GM18498 (cell line): ENCODE results near the gene OR2A7.
"Not testable (repeated sequence)": the region's sequence is repeated elsewhere in the genome, so short reads cannot be mapped to it uniquely, and the experiment has no call there.

Experiments used
- ATAC-seq: cut with Tn5 transposase; IDR thresholded peaks from one replicate; pipeline ENCODE4 v1.9.1; 2021; ENCODE audit warnings: mild to moderate bottlenecking, moderate library complexity; ENCODE audit not compliant: unreplicated experiment

Gene OR2A7, protein sequence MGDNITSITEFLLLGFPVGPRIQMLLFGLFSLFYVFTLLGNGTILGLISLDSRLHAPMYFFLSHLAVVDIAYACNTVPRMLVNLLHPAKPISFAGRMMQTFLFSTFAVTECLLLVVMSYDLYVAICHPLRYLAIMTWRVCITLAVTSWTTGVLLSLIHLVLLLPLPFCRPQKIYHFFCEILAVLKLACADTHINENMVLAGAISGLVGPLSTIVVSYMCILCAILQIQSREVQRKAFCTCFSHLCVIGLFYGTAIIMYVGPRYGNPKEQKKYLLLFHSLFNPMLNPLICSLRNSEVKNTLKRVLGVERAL

DNA sequence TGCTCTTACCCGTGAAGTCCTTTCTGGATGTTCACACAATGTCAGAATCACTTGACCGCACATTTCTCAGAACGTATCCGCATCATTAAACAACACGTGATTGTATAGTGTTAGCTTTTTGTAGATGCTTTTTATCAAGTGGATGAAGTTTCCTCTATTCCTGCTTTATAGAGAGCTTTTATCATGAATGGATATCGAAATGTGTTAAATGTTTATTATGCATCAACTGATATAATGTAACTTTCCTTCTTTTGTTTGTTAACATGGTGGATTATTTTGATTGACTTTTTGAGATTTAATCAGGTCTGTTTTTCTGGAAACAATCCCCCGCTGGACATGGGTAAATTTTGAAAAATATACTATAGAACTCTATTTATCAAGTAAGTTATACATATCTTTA lies at the start of gene OR2A7:
Gene OR2A7 (minus strand): TSS at position 101 of the 400 bp plus-strand sequence. CDS start 5,164 bp downstream, outside the sequence.
- ATAC-seq = not testable (repeated sequence)

DNA sequence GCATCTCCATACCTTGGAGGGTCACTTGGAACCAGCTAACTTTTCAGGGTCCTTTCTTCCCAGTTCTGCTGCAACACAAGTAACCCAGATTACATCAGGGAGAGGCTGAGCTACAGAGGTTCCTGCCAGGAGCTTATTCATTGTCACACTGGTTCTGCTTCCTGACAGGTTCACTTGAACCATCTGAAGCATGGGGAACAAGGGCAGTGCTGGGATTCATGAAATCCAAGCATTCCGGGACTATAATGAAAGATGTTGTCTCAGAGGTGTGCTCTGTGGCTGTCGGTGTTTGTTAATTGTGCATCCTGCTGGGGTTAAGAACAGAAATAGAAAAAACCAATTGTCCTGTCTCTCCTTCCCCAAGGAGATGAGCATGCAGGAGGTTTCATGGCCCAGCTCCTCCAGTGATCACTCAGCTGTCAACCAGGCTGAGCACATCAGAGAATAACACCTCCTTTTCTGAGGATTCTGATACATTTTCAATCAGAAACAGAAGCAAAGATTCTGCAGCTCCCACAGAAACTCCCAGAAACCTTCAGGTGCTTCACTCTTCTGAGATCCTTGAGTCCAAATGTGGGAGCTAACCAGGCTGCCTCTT lies 47.4 kb upstream of the OR2A7 start, which contains the start of gene OR2A1:
Gene OR2A1 (plus strand): TSS at position 548 of the 598 bp plus-strand sequence. CDS start 5,706 bp downstream, outside the sequence.
- not testable (repeated sequence) for ATAC-seq

DNA sequence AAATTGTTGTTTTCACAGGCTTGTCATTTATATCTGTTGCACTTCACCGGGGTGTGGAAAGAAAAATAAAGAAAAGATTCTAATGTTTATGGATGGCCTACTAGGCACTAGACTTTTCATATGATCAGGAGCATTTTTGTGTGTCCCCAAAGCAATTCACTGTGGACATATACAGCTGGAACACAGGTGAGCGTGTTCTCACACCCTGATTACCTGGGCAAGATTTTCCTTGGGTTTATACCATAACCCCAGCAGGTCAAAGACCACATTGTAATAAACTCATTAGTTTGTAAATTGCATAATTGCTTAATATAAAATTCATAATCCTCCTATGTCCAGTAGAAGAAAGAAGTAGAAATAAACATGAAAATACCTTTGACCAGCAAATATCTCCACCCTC lies 46.6 kb upstream of the OR2A7 start:
- not testable (repeated sequence) for ATAC-seq

DNA sequence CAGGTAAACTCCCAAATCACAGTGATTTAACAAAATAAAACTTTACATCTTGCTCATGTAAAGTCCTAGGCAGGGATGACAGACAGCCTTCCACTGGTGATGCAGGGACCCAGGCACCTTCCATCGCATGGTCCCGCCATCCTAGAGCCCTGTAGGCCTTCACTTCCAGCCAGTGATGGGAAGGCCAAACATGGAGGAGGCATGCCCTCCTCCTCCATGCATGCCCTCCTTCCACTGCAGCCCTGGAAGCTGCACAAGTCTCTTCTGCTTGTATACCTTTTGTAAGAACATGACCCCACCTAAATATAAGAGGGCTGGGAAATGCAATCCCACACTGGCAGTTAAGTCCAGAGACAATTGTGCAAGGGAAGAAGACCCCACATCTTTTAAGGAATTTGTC lies 45.1 kb upstream of the OR2A7 start:
- ATAC-seq = not testable (repeated sequence)

DNA sequence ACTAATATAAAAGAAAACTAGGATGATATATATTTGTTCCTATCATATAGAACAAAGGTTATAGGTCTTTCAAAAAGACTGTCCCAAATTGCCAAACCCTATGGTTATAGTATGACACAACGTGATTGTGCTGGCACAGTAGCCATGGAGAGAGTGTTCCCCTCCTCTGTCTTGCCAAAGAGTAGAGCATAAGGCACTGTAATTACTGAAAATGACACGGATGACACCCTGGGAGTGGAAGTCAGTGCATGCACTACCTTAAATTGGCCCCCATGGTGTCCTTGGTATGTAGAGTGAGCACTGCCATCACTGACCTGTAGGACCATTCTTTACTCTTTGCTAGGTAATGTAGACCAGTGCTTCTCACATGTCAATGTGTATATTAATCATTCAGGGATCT lies 40.6 kb upstream of the OR2A7 start:
- not testable (repeated sequence) for ATAC-seq

DNA sequence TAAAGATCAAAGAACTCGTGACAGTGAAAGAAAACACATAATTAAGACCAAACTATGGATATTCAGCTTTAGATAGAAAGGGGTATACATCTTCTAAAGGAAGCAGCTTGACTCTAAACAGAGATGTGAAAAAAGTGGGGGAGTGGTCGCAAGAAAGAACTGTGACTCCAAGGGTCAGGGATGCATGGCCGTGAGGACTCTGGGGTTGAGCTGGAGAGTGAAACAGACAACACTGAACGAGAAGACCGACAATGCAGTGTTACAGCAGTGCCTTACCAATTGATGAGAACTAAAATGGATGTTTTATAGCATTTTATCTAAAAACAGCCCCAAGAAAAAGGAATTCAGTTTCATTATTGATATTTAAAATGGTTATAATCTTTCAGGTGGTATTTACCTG lies 39.0 kb upstream of the OR2A7 start:
- ATAC-seq = not testable (repeated sequence)

DNA sequence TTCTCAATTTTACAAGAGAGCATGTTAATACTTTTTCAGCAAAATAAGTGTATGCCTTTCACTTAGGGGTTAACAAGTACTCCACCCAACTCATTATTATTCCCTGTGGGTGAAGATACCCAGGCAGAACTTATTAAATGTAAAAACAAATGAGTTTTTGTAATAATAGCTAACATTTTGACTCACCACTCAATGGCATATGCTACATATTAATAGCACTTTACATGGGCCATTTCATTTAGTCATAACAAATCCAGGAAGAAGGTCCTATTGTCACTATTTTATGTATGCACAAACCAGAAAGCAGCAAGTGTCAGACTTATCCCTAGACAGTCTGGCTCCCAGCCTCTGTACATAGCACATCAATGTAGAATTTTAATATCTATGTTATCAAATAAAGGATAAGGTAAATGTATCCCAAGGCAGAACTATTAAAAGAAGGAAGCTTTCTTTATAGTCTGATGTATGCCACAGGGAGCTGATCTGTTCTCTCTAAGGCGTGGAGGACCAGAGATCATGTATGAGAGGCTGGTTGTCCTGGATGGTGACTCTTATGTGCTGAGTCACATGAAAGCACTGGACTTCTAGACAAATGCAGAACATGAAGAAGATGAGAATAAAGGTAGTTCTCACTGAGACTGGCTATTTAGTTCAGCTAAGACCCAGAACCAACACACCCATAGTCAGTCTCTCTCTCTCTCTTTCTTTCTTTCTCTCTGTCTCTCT lies 38.1 kb upstream of the OR2A7 start:
- not testable (repeated sequence) for ATAC-seq

DNA sequence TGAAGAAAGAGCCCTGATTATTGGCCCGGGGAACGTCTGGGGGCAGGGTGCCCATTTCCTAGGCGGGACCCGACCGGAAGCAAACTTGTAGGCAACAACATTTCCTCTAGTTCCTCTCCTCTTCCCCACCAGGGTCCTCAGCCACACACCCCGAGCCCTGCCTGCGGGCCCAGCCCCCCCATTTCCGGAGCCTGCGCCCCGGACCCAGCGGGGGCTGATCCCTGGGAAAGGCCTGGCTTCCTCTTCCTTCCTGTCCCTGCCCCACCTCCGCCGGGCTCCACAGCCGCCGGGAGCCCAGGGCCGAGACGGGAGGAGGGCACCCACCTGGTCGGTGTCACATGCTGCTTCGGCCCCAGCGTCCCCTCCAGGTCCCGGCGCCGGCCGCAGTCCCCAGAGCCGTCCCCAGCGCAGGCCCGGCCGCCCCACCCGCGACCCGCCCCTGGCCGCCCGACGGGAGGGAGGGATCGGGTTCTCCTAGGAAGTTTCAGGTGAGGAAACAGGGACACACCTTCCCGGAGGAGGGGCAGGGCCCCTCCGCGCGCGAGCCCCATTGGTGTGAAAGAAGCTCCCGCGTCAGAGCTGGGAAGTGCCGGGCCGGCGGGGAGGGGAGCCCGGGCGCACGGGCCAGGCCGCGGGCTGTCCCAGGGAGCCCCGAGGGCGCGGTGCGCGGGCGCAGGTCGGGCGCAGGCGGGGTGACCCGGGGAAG lies 29.4 kb upstream of the OR2A7 start:
- ATAC-seq = peak; percentile 83

DNA sequence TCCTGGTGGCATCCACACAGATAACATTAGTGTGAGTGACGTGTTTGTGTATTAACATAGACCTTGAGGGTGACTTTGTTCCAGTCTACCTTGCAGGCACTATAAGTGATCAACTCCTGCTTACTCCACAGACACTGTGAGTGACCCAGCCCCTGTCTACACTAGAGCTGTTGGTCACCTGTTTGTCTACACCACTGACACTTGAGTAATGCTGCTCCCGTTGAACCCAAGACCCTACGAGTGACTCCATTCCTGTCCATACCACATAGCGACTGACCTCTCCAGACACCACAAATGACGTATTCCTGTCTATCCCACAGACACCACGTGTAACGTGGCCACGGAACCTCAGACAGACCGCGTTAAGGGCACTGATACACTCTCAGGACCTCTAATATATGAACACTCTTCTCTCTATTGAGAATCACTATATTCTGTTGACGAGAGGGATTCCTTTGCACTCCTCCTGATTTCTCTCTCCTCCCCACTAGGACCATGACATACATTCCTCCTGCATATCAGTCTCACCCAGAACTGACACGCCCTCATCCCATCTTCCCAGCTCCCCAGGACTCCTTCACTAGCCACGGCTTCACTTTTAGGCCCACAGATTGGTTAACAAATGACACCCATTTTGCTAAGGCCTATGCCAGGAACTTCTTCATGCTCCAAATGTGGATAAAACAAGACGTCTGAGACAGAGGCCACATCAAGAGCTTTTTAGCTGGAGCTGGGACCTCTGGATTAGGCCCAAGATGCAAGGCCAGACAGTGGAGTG lies 28.0 kb upstream of the OR2A7 start:
- ATAC-seq = not testable (repeated sequence)

DNA sequence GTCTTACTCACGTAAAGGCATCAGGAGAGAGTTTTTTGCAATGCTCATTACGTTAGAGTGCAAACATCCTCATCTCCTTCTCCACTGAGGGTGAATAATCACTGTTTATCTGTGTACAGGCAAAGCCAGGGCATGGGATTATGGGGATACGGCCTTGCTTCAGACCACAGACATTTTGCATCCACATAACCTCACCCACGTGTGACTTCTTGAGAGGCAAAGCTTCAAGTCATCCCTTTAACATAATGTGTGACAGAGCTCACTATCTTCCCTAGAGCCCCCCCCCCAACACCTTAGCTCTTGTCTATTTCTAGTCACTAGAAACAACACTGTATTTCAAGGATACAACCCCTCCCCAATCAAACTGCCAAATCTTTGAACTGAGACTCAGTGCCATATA lies 27.0 kb upstream of the OR2A7 start:
- ATAC-seq = not testable (repeated sequence)

DNA sequence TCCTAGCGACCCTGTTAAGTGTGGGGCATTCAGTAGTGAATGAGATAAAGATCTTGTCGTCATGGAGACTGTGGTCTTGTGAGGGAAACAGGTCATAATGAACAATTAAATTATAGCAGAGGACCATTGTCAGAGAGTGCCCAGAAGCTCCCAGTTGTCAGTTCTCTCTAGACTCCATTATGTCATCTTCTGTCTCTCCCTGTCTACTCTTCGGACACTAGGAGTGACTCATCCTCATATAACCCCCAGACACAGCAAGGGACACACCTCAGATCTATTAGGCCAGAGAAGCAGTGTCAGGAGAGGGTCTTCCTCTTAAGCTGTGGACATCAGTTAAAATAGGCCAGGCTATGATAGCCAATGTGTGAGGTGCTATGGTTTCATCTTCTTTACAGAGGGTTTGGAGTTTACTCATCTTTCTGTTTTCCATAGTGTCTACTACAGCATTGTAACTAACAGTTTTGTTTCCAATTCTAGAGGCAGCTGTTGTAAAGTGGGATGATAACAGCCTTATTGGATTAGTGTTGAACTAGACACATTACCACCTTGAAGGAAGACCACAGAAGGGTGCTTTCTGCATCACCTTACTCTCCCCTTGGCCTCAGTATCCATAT lies 22.7 kb upstream of the OR2A7 start:
- ATAC-seq = not testable (repeated sequence)

DNA sequence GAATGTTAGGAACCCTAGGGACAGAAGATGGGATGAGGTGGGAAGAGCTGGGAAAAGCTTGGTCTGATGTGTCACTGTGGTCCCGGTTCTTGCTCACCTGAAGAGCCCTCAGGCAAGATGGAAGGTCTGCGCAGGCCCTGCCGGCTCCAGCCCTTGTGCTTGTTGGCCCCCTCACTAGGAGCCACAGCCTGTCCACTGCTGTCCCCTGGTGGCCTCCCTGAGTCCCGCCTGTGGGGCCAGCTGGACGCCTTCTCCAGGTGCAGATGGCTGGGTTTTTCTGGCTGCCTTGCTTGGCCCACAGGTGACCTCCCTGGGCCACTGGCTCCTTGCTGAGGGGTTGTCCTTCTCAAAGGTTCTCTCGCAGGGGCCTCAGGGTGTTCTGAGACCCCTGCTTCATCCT lies 19.1 kb upstream of the OR2A7 start:
- ATAC-seq = not testable (repeated sequence)

DNA sequence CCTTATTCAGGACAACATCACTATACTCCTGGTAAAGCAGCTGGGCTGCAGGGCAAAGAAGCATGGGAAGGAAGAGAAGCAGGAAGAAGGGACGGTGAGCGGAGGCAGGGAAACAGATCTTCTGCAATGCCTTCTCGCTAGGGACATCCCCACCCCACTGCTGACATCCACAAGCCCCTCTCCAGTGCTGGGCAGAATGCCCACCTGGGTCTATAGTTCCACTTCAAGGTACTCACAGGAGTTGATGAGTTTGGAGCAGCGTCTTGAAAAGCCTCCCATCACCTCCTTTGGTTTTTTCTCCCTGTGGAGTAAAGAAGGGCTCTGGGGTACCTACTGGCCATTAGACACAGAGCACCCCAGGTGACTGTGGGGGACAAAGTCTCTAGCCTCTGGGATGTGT lies 17.9 kb upstream of the OR2A7 start:
- ATAC-seq = not testable (repeated sequence)

DNA sequence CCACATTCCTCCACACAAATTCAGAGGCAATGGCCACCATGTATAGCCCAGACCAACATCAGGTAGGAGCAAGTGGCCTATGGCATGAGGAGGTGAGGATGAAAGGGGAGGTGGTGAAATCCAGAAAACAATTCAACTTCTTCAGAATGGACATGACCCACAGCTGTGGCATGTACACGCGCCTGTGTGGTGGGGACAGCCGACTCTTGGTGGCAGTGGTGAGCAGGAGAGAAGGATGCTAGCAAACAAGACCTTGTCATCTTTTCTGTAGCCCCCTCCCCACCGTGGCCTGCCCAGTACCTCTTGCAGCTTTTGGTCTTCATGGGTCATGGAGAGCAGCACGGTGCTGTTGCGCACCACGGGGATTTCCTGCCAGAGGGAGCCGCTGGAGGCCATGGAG lies 17.4 kb upstream of the OR2A7 start:
- ATAC-seq = not testable (repeated sequence)

DNA sequence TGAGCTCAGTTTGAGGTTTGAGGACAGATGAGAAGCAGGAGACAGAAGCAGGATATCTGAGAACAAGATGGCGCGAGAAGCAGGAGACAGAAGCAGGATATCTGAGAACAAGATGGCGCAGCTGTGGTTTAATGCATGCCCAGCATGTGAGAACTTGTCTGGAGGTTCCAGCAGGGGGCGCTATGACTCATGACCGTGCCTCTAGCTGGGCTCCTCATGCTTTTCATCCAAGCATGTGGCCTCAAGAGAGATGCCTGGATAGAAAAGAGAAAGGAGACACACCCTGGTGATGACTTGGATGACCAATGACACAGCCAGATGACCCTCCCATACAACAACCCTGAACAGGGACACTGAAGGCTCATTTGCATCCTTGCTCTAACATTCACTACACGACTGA lies 15.4 kb upstream of the OR2A7 start:
- ATAC-seq = peak; percentile 53

DNA sequence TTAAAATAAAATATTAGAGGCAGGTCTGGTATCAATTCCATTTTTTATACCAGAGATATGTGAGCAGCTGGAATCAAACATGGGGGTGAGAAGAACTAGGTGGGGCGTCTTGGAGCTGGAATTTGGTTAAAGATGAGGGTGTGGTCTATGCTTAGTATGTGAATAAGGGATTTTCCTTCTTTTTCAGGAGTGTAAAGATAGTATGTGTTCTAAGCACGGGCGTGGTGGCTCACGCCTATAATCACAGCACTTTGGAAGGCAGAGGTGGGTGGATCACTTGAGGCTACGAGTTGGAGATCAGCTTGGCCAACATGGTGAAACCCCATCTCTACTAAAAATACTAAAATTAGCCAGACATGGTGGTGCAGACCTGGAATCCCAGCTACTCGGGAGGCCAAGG lies 10.7 kb upstream of the OR2A7 start:
- not testable (repeated sequence) for ATAC-seq

DNA sequence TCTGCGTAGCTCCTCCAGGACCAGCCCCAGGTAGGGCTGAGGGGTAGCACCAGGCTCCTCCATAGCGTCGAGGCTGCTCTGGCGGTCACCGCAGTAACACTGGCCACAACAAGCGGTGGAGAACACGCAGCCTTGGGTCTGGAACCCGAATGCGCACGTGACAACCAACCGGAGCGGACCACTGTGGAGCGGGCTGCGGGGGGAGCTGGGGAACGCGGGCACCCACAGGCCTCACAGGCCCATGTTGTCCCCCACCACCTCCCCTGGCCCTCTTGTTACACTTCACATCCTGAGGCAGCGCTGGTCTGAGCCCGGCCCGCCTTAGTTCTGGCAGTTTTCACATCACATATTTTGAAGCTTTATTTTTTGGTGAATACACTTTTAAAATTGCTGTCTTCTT lies 4.6 kb upstream of the OR2A7 start, which contains the start of gene CTAGE8:
Gene CTAGE8 (minus strand): TSS at position 101 of the 400 bp plus-strand sequence. CDS start 38 bp downstream, at position 63.
- not testable (repeated sequence) for ATAC-seq

DNA sequence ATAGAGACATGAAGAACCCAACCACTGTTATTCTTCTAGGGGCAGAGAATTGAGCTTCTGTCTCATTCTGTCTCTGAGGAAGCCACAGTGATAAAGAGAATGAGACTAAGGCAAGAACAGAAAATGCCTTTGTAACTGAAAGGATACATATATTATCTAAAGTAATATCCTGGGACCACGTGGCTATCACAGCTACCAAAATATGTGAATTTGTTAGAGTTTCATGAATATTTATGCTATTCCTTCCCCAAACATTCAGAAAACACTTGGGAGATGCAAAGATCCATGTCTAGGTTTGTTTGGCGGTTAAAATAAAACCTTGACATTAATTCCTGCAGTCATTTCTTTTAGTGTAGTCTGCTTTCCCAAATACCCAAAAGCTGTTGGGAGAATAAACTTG lies 2.5 kb downstream of the OR2A7 start:
- not testable (repeated sequence) for ATAC-seq

DNA sequence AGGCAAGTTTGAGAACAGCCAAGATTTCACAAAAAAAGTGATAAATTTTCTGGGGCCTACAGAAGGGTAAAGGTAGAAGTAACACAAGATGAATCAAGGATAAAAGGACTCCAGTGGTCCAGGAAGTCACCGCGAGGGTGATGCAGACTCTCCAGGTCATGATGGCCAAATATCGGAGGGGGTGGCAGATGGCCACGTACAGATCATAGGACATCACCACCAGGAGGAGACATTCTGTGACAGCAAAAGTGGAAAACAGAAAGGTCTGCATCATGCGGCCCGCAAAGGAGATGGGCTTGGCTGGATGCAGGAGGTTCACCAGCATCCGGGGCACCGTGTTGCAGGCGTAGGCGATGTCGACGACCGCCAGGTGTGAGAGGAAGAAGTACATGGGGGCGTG lies 5.5 kb downstream of the OR2A7 start:
- not testable (repeated sequence) for ATAC-seq

DNA sequence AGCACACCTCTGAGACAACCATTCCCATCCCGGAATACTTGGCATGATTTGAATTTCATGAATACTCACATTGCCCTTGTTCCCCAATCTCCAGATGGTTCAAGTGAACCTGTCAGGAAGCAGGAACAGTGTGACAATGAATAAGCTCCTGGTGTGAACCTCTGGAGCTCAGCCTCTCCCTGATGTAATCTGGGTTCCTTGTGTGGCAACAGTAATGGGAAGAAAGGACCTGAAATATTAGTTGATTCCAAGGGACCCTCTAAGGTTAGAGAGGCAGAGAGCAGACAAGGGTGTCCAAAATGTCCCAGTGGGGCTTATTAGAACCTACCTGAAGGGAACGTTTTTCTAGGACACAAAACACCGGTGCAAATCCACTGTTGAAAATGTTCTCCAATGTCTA lies 8.5 kb downstream of the OR2A7 start:
- no peak for ATAC-seq
